Midbrain (tissue), 1 donor: ENCODE measurements around the gene RGS12.

ENCODE experiments used
- DNase-seq: peaks from one replicate; lab custom pipeline; 2025; lab: John Stamatoyannopoulos, UW

Gene RGS12

DNA sequence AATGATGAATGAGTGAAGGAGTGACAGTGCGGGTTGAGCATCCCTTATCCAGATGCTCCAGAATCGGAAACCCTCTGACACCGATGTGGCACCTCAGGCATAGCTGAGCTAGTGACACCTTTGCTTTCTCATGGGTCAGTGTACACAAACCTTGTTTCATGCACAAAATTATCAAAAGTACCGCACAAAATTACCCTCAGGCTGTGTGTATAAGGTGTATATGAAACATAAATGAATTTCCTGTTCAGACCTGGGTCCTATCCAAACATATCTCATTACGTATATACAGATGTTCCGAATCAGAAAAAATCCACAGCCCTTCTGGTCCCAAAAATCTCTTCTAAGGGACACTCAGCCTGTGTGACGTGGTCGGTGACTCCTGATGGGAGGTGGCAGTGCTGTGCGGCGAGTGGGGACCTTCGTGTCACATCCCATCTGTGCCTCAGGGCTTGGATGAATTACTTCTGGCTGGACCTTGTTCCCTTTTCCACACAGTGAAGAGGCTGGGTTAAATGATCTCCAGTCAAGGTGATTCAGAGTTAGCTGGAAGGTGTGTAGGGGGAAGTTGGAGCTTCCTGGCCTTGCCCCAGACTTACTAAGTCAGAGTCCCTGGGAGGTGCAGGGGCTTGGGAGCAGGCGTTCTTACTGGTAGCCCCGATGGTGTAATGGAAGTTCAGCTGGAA is 18.8 kb downstream of the RGS12 start:
- DNase-seq, result no peak

- DNase-seq, result no peak
Measured at GRCh38 chr4:3312362-3312761, 19.5 kb downstream of the RGS12 start.

DNA sequence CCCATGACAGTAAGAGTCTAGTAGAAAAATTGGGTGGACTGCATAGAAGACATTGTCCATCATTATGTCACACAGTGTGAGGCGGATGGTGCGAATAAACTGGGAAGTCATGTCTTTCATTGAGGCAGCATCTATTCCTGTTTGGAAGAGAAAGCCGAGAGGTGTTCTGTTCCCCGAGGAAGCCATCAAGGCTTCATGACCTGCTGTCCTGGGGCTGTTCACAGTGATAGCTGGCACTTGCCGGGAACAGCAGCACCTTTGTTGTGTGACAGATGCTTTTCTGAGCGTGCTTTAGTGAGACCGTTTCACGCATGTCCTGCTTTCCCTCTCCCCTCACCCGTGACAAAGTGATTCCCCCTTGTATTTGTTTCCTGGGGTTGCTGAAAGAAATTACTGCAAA is 20.3 kb downstream of the RGS12 start:
- no peak for DNase-seq

- no peak for DNase-seq
Measured at GRCh38 chr4:3313556-3314228, 20.9 kb downstream of the RGS12 start.

DNA sequence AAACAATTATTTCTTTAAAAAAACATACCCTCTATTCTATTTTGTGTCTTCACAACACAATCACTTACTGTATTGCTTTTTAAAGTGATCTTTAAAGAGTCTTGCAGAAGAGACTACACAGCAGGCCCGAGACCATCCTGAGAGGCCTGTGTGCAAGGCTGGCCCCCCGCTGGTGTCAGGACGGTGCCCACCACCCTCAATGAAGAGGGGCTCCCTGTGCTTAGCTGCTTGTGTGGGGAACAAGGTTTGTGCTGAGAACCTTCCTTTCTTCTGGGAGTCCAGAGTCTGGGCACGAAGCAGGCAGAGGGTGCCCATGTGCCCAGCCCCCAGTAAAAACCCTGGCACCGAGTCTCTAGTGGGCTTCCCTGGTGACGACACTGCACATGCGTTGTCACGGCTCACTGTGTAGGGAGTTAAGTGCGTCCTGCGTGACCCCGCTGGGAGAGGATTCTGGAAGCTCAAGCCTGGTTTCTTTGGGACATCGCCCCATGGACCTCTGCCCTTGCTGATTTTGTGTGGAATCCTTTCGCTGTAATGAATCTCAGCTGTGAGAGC is 22.0 kb downstream of the RGS12 start:
- no peak for DNase-seq

GRCh38 chr4:3315566-3315965 is 22.7 kb downstream of the RGS12 start:
- DNase-seq, result no peak

DNA sequence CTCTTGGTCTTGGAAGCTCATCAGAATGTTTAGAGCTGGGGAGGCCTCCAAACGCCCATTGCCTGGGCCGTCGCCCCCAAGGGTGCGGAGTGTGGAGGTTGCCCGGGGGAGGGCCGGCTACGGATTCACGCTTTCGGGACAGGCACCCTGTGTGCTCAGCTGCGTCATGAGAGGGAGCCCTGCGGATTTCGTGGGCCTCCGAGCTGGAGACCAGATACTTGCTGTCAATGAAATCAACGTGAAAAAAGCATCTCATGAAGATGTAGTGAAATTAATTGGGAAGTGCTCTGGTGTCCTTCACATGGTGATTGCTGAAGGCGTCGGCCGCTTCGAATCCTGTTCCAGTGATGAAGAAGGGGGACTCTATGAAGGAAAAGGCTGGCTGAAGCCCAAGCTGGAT is 23.3 kb downstream of the RGS12 start:
- DNase-seq, result no peak

- DNase-seq, result no peak
Measured at GRCh38 chr4:3317011-3317655, 24.3 kb downstream of the RGS12 start.

GRCh38 chr4:3317656-3318211 is 24.9 kb downstream of the RGS12 start:
- no peak for DNase-seq

DNA sequence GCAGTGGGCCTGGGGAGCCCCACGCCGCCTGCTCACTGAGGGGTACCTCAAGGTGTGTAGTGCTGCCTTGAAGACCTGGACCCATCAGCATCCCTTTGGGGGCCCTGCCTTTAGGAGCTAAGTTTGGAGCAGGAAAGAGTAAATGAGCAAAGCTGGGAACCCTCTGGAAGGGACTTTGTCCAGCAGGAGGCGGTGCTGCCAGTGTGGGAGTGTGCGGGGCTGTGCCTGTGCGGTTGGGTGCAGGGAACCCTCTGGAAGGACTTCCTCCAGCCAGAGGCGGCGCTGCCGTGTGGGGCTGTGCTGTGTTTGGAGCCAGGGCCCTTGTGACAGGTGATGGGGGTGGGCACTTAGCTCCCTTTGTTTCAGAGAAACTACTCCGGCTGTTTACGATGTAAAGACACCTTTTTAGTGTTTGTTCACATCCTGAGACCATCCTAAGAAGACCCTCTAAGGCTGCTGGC is 25.8 kb downstream of the RGS12 start:
- no peak for DNase-seq

DNA sequence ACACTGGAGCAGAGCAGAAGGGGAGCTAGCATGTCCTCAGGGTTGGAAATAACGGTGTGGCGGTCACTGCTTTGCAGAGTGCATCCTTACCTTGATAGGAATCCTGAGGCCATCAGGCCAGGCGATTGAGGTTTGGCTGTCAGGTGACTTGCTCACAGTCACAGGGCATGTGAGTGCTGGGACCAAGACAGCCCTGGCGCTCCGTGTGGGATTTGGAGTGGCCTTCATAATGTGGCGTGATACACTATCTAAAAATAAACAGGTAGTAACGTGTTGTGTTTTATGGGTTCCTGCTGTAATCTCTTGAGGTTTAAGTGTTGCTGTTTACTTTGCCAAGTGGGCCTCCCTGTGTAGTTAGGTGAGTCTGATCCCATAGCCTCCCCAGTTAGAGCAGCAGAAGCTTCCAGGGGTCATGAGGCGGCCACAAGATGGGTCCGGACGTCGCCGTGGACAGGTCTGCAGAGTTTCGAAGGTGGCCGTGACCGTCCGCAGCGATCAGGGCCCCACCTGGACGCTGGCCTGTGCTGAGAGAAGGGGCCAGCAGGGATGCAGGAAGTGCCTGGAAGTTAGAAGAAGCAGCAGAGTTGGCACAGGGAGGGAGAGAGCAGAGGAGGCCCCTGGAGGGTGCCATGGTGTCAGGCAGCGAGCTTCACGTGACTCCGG is 27.7 kb downstream of the RGS12 start:
- DNase-seq, result no peak

- DNase-seq, result peak; percentile 73
Measured at GRCh38 chr4:3321295-3321889, 28.6 kb downstream of the RGS12 start.

GRCh38 chr4:3322059-3322550 is 29.3 kb downstream of the RGS12 start:
- DNase-seq, result peak; percentile 73

DNA sequence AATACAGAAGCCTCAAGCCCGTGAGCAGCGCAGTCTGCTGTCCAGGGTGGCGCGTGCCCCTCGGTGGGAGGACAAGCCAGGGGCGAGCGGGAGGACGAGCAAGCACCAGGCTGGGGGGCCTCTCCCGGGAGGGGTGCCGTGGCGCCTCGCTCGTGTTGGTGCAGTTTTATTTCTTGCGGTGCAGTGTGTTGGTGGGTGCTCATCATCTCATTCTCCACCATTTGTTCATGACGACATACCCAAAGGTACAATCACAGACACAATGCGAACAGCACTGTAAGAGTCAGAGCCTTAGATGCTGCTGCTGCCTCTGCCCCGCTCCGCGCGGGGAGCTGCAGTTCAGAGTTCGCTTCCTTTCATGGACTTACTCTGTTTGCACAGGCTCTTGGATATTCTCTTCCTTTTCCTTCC is 30.3 kb downstream of the RGS12 start:
- no peak for DNase-seq

GRCh38 chr4:3324093-3324815 is 31.4 kb downstream of the RGS12 start:
- DNase-seq, result no peak

- no peak for DNase-seq
Measured at GRCh38 chr4:3328814-3329663, 36.2 kb downstream of the RGS12 start.

- no peak for DNase-seq
Measured at GRCh38 chr4:3329887-3330286, 37.1 kb downstream of the RGS12 start.

- no peak for DNase-seq
Measured at GRCh38 chr4:3330707-3331106, 37.9 kb downstream of the RGS12 start.

GRCh38 chr4:3331511-3332394 is 38.9 kb downstream of the RGS12 start:
- no peak for DNase-seq
